SIG-M5 treated with dmso at 0.1 percent for 504 hours (cell line): Measurements from ENCODE around the gene CST9.
"Not testable (repeated sequence)": the region's sequence is repeated elsewhere in the genome, so short reads cannot be mapped to it uniquely, and the experiment has no call there.

Experiments used
- DNase-seq: peaks from one replicate; lab custom pipeline; 2025; ENCODE audit not compliant: unreplicated experiment; lab: John Stamatoyannopoulos, UW

The CST9 gene

DNA sequence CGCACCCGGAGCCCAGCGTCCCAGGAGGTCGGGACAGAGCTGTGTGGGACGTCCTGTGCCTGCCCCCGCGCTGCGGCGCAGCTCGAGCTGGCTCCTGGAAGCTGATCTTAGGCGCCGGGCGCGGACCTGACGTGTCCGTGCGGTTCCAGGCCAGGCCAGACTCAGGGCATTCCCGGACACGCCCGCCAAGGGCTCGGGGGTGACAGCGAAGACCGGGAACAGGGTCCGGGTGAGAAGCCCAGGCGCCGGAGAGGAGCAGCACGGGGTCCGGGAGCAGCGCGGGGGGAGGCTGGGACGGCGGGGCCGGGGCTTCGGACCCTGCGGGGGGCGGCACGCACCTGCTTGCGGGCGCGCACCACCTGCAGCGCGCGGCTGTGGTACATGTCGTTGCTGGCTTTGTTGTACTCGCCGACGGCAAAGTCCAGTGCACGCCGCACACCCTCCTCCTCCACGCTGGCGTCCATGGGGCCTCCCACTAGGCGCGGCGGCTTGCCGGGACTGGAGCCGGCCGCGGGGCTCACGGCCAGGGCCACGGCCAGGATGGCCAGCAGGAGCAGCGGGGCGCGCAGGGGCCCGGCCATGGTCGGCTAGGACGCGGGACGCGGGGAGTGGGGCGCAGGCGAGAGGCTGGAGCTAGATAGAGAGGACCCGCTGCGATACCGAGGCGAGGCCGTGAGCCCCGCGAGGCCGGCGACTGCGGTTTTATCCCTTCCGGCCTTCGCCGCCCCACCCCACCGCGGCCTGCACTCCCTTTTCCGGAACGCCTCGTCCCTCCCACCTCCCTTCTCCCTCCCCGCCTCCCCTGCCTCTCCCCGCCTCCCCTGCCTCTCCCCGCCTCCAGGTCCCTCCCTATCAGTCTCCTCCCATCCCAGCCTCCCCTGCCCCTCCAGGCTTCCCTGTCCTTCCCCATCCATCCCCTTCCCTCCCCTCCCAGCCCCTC, 31.8 kb upstream of the CST9 start, which contains the start of gene CST3:
Gene CST3, minus strand, starts transcription at position 674 of the 940 bp plus-strand sequence. Its CDS starts 93 bp downstream, at position 581.
- peak; percentile 80 for DNase-seq

DNA sequence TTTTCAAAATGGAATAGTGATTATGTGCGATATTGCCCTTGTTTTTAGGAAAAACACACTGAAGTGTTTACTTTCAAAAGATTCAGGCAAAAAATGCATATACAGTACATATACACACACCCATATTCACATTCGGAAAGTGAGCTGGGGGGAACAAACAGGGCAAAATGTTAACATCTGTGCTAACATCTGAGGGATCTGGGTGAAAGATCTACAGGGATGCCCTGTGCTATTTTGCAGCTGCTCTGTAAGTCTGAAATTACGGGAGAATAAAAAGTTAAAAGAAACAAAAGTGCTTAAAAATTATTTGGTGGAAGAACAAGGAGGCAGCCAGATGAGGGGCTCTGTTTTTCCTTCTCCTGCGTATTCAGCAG, 31.2 kb upstream of the CST9 start:
- no peak for DNase-seq

DNA sequence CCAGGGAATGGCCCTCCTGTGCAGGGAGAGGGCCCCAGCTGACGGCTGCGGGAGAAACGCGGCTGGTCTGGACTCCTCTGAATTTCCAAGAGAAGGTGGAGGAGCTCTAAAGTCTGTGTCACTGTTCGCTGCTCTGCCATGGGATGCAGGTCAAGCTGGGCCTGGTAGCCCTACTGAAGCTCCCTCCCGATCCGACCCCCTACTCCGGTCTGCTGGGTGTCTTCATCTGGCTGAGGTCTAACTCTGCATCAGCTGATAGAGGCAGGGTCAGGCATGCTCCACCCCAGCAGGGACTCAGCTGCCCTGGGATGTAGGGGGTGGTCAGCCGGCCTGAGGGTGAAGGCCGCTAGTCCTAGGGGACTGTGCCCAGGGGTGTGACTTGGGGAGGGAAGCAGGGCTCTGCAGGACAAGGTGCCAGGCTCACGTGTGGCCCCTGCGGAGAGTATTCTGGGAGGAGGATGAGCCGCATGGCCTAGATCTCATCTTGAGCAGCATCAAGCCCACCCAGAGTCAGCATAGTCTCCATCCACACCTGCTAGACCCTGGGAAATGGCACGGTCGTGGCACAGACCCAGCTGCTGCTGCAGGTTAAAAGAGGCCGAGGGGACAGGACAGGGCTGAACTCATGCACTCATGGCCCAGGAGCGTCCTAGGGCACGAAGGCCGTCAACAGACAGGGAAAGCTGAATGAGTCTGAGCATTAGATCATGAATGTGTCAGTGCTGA, 30.6 kb upstream of the CST9 start:
- DNase-seq = no peak

DNA sequence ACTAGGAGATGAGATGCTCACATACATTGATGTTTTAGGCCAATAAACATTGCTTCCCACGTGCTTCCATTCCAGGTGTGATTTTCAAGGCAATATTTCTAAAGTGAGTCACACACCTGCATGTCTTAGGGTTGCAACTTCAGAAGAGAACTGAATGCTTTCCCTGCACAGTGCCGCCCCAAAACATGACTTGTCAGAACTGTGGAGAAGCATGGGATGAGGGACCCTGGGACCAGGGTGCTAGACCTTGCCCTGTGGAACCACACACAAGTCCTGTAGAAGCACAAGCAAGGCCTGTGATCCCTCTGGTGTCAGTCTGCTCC, 30.0 kb upstream of the CST9 start:
- DNase-seq = not testable (repeated sequence)

DNA sequence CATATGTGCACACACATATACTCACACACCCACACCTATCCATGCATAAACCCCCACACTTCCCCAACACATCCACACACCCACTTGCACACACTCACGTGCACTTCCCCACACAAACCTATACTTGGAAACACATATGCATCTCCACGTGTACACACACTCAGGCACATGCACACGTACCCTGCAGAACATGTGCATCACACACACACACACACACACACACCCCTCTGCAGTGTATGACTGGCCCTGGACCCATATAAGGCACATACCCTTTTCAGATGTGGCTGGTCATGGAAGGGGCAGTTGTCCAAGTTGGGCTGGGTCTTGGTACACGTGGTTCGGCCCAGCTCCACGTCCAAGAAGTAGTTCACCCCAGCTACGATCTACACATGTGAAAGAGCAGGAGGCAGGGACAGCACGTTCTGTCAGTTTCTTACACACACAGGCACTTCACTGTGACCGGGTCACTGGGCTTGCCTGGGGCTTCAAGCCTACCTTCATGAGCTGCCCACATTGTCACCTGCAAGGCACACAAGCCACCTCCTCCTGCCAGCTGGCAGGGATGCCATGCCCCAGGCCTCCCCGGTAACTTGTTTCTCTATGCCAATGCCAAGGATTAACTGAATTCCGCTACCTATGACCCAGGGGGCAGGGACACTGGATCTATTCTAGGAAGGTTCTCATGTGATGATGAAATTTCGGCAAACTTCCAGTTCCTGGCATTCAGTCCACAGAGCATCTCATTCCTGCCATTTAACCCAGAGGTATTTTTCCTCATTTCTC, 29.5 kb upstream of the CST9 start:
- no peak for DNase-seq

DNA sequence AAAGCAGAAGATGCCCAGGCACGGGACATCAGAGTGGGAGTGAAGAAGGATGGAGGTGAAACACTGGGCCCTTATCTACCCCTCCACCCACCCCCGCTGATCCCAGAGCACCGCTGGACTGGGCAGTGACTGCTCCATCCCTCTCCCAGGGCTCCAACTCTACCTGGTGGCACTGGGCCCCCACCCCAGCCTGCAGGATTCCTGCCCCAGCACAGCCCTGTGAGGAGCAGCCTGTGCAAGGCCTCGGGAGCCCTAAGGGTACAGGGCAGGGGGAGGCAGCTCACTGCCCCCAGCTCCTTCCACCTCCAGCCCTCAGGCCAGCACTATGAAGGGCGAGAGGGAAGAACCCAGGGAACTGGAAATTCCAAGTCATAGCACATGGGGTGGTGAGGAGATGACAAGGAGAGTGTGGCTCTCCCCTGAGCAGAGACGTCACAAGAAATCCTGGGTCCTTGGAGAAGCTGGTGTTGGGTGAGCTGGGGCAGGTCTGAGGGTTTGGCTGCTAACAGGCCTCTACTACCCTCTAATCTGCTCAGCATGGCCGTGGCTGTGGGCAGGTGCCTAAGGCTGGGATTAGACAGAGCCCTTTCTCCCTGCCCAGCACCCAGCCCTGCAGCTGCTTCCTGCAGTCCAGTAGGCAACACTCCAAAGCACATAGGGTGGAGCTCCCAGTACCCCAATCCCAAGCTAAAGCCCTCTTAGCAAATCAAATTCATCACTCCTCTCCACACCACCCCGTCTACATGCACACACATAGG, 28.5 kb upstream of the CST9 start:
- DNase-seq = no peak

DNA sequence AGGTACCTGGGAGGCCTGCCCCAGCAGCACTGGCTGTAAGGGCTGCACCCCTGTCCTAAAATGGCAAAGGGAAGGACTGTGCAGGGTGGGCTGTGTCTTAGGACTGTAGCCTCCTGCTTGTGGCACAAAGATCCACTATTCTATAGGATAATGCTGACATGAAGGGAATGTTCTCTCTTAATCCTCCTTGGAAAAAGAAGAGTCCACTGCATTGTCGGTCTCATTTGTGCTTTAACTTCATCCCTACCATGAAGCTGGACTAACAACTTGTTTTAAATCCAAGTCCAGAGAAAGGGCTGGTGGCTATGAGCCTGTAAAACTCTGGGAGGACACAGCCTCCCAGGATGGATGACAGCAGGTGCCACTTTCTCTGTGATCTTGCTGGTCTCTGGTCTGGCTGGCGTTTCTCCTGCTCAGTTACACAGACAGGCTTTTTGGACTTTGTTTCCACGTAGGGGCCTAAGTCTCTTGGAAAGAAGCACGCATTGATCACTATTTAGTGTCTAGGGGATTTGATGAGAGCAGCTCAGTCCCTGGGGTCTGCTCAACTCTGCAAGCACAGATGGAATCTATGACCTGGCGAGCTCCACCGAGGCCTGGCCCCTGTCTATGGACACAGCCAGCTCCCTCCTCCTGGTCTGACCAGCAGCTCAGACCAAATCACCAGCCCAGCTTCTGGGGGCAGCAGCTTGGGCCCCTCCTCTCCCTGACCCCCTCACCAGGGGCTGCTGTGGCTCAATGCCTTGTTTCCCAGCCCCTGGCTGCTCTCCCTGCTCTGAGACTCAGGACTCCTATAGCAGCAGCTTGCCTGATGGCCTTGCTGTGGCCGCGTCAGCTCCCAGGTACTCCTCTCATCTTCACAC, 27.2 kb upstream of the CST9 start:
- no peak for DNase-seq

DNA sequence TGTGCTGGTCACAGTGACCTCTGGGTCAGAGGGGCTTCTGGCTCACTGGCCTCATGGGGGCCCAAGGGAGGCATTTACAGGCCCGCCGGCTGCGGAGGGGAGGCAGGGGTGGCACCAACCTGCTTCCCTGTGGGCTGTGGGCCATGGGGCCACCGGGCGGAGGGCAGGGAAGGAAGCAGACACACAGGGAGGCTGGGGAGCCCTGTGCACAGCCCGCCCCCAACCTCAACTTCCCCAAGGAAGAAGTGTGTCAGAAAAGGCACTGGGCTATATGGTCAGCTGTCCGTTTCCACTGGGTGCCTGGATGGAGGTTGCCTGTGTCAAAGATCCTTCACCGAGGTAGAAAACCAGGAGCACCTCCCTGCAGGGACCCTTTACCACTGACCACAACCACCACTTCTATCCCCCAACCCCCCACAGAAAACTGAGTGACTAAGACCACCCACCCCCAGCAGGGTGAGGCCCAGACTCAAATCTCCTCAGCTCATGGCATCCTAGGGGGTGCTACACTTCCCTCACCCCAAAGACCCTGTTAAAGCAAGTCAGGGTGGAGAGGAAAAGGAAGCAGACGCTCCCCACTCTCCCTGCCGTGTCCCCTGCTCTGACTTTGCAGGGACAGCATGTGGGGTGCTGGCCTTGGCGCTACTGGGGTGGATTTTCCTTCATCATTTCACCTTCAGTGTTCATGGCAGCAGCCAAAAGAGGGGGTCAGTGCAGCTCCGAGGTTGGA, 26.4 kb upstream of the CST9 start:
- no peak for DNase-seq

DNA sequence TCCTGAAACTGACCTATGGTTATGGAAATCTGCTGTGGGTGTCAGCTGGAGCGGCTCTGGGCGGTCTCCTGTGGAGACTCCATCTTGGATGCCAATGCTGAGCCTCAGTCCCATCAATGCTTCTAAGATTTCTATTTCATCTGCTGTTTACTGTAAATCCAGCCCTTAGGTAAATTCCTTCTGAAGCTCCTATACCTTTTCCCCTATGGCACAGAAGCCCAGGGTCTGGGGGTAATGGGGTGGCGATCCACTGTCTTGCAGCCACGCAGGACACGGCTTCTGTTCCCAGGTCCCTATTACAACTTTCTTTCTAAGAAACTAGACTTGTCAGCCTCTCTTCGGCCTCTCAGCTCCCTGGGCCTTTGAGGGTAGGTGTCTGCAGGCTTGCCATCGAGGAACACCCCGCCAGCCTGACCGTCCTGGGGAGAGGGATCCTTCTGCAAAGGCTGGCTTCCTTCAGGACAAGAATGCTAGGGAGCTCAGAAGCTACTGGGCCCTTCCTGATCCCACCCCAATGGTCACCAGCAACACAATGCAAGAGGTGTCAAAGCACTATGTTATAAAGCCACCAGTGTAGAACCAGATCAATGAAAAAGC, 25.6 kb upstream of the CST9 start:
- DNase-seq = no peak

DNA sequence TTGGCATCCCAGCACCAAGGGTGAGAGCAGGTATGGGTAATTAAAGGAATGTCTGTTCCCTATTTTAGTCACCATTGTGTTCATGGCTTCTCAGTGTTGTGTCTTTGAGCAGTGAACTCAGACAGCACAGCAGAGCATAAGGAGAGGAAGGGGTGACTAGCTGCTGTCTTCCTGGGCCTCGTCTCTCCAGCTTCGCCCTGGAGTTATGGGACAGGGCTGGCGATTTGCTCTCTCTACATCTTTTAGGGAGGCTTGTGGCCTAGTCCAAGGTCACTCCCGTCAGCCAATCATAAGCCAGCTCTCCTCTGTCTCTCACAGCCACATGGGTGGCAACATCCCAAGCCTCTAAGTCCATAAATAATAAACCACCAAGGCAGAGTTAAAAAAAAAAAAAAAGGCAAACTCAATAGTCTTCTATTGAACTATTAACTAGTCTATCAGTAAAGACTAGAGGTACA, 24.7 kb upstream of the CST9 start:
- DNase-seq = no peak

DNA sequence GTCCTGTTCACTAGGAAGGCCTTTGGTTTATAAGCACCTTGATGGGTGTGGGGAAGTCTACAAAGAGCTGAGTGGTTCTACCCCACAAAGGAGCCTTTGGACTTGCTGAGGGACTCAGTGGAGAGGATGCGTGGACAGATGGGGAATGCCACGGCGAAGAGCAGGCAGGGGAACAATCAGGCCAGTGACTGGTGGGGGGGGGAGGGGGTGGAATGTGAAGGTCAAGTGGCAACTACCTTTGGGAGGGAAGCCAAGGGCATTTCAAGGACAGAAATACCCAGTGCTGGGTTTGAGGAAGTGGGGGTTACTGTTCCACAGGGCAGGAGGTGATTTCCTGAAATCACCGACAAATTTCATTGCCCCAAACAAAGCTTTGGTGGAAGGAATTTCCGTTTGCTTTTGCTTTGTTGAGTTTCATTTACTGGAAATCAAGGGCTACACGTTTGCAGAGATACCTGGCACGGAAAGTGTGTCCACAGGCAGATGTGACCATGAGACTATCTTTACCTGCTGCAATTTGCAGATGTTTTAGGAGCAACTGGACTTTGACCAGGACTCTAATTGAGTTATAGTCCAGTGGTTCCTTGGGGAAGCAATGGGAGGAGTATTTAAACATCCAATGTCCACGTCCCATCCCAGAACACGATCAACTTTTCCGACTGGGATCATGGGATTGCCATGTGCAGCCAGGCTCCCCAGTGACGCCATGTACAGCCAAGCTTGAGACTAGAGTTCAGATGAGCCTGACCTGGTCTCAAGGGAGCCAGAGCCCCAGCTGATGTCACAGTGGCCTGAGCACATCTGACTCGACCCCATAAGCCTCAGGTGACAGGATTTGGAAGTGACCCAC, 24.1 kb upstream of the CST9 start:
- DNase-seq = no peak

DNA sequence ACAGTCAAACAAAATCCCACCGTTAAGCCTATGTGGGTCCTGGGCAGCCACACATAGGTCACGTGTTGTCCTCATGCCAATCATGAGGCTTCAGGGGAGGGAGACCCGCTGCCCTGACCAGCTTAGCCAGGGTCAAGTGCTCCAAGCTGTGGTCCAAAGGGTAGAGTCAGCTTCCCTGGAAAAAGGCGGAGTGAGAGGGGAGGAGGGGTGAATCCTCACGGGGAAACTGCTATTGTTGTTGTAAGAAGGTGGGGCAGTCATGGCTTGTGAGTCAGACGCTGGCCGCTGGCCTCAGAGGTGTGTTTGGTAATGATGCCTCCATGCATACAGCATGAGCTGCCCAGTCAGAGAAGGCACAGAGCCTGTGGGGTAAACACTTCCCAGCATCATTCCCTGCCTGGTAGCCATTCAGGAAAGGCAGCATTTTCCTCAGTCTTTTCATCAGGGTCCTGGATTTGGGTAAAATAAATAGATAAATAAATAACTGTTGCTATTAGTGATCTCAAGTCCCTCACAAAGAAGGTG, 23.4 kb upstream of the CST9 start:
- DNase-seq = no peak

DNA sequence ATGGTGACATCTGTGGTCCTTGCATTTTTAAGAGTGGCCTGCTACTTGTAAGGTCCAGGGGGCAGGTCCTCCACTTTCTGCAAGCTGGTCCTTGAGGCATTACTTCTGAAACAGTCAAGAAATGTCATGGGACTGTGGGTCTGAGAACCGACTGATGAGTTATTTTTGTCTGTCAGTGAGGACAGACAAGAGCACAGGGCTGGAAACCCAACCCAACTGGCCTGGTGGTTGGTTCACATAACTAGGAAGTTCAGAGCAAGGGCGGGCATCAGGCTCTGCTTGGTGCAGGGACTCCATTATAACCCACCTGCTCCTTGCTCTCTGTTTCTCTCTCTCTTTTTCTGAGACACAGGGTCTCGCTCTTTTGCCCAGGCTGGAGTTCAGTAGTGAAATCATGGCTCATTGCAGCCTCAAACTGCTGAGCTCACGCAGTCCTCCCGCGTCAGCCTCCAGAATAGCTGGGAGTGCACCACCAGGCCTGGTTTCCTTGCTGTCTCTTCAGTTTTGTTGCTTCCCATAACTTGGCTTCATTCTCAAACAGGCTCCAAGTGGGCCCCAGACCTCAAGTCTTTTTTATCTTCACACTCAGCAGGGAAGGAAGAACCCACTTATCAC, 22.8 kb upstream of the CST9 start:
- DNase-seq = no peak

DNA sequence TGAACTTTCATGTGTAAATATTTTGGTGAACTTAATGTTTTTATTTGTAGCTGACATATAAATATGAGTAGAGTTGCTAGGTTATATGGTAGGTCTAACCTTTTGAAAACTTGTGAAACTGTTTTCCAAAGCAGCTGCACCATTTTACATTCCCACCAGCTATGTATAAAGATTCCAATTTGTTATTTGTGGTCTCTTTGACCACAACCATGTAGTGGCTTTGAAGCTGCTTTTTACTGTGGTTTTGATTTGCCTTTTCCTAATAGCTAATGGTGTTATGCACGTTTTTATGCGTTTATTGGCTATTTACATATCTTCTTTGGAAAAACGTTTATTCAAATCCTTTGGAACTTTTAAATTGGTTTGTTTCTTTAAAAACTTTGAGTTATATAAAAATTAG, 21.8 kb upstream of the CST9 start:
- DNase-seq = no peak

DNA sequence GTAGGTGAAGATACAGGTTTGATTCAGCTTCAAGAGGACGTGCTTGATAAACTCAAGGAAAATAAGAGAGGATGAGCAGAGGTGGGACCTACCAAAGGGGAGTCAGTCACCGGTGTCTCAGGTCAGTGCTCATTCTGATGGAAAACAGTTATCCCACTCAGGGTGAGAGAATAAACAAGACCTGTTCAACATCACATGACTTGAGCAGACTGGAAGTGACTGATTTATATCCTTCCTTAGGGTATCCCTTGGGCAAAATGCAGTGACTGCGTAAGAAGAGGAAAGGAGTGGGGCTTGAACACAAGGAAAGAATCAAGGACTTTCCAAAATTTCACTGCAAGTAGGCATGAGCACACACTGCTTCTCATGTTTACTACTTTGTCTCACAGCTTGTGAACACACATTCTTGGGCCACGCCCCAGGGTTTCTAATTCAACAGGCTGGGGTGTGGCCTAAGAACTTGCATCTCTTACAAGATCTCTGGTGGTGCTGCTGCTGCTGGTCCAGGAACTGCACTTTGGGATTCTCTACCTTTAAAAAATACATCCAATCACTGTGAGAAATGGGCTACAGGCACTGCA, 20.4 kb upstream of the CST9 start:
- DNase-seq = peak; percentile 29

DNA sequence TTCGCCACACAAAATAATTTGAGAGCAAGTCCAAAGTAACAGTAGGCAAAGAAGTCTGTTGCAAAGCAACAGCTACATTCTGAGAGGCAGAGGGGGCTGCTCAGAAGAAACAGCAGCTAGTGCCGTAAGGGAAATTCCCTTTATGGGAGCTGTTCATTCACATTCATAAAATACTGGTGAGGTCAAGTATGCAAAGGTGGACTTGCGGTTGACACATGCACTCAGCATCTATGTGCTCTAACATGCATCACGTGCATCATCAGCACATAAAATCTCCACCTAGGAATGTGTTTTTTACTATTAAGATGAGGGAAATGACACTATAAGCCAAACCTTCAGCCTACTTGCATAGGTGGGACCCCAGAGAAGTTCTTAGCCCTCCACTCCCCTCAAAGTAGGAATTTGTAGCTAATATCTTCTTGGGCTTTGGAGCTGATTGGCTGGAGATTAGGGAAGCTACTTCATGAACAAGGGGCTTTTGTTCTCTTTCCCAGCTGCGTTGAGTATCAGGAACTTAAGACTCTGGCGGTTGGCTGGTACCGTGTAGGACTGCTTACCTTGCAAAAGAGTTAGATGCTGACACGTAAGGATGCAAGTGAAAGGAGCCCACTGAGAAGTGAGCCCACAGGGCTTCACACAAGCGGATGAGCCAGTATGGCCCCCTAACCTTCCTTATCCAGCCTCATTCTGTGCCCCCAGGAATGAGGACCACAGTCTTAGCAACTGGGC, 19.7 kb upstream of the CST9 start:
- no peak for DNase-seq
